GM19467 (cell line): ENCODE results near the gene LY6G6C.

Experiments used
- ATAC-seq: cut with Tn5 transposase; IDR thresholded peaks from one replicate; pipeline ENCODE4 v1.9.1; 2021; ENCODE audit warnings: mild to moderate bottlenecking, moderate library complexity; ENCODE audit not compliant: unreplicated experiment

The LY6G6C gene

GRCh38 chr6:31727717-31728671, 6.4 kb upstream of the LY6G6C start:
- ATAC-seq = no peak

- ATAC-seq = peak; percentile 44
Observed at GRCh38 chr6:31727034-31727716, 5.6 kb upstream of the LY6G6C start.

GRCh38 chr6:31725502-31726350, 4.2 kb upstream of the LY6G6C start:
- ATAC-seq = no peak

- ATAC-seq = no peak
Observed at GRCh38 chr6:31723980-31724691, 2.6 kb upstream of the LY6G6C start.

GRCh38 chr6:31723245-31723979, 1.9 kb upstream of the LY6G6C start, which contains the start of gene MPIG6B:
Gene MPIG6B, plus strand, starts transcription at chr6:31723373. Its CDS starts 11 bp downstream, at chr6:31723384.
- ATAC-seq = no peak

- ATAC-seq = no peak
Observed at GRCh38 chr6:31722173-31722572, 627 bp upstream of the LY6G6C start.

GRCh38 chr6:31720196-31720770, 1.3 kb downstream of the LY6G6C start:
- no peak for ATAC-seq

GRCh38 chr6:31719001-31719400, 2.5 kb downstream of the LY6G6C start:
- no peak for ATAC-seq

- ATAC-seq = no peak
Observed at GRCh38 chr6:31718265-31718664, 3.3 kb downstream of the LY6G6C start.

GRCh38 chr6:31717499-31718222, 3.9 kb downstream of the LY6G6C start:
- ATAC-seq = no peak

GRCh38 chr6:31715022-31715958, 6.3 kb downstream of the LY6G6C start, which contains the start of gene LY6G6D:
Gene LY6G6D, plus strand, starts transcription at chr6:31715348. Its CDS starts 8 bp downstream, at chr6:31715356.
- ATAC-seq = no peak

GRCh38 chr6:31713991-31714684, 7.4 kb downstream of the LY6G6C start:
- ATAC-seq = no peak

GRCh38 chr6:31713465-31713864, 8.1 kb downstream of the LY6G6C start:
- ATAC-seq = no peak

GRCh38 chr6:31712296-31712695, 9.2 kb downstream of the LY6G6C start:
- no peak for ATAC-seq

- ATAC-seq = no peak
Observed at GRCh38 chr6:31711233-31711632, 10.3 kb downstream of the LY6G6C start.

- no peak for ATAC-seq
Observed at GRCh38 chr6:31710523-31711219, 10.9 kb downstream of the LY6G6C start.
